GM12878 (cell line): ENCODE results near the gene MCOLN3. TPM values are rescaled to one million over a fixed set of nuclear protein-coding genes. Genes with fewer than 3 reads are reported as not detected.

Experiments
- ATAC-seq: fragments of 200-7000 bp; cut with Tn5 transposase; 3 replicates; pipeline ENCODE4 v1.9.1; 2020; ENCODE audit warnings: mild to moderate bottlenecking, moderate library complexity
- BruUV-seq: library from RNA; stranded (reverse); fragments of 400-500 nt; replicated peaks from 2 replicates; lab custom pipeline; 2021; lab: Mats Ljungman, UMichigan
- CTCF ChIA-PET: fragments of 300-600 bp; sonication (Branson Sonifier 250); formaldehyde crosslinking; extraction: SDS; loops from one replicate; lab custom pipeline; 2021; ENCODE audit warnings: inconsistent platforms; lab: Yijun Ruan, JAX
- POLR2A ChIA-PET: fragments of 350-600 bp; formaldehyde crosslinking; extraction: SDS; loops from one replicate; lab custom pipeline; 2021; ENCODE audit warnings: inconsistent platforms; lab: Charles Lee
- RAD21 ChIA-PET: fragments of 300-600 bp; sonication (Branson Sonifier 250); formaldehyde crosslinking; loops from one replicate; lab custom pipeline; 2023; ENCODE audit warnings: antibody characterized with exemption; ENCODE audit not compliant: unreplicated experiment; lab: Charles Lee
- SMC1A ChIA-PET: fragments of 300-600 bp; sonication (Branson Sonifier 250); formaldehyde crosslinking; loops from one replicate; lab custom pipeline; 2023; ENCODE audit not compliant: unreplicated experiment, uncharacterized antibody; lab: Charles Lee
- DNase-seq: peaks from one replicate; pipeline ENCODE4 v3.0.0-alpha.2; 2011; ENCODE audit warnings: low read depth, low spot score
- FAIRE-seq: peaks from 3 replicates; lab custom pipeline; 2011; peaks lifted over from hg19 to GRCh38; lab: Jason Lieb, UNC
- H2AFZ ChIP-seq: 2 replicates; pipeline ENCODE4 v1.6.0; 2011; ENCODE audit warnings: low read depth, low read length, control low read depth; ENCODE audit not compliant: control insufficient read depth
- H3K27ac ChIP-seq: 2 replicates; pipeline ENCODE4 v1.5.1; 2011; ENCODE audit warnings: control low read depth; ENCODE audit not compliant: control insufficient read depth, insufficient read depth
- H3K27me3 ChIP-seq, 2 experiments: replicated peaks in 1 of 2; 2 replicates each; pipeline versions ENCODE4 v1.6.0 to v1.6.1; 2011; ENCODE audit warnings: low read length in 1 of 2; ENCODE audit not compliant: control insufficient read depth in 2 of 2, insufficient read depth in 2 of 2
- H3K36me3 ChIP-seq, 2 experiments: 2 replicates each; pipeline ENCODE4 v1.5.1; 2011; ENCODE audit warnings: low read length in 1 of 2; ENCODE audit not compliant: control insufficient read depth in 2 of 2, insufficient read depth in 2 of 2
- H3K4me1 ChIP-seq: 2 replicates; pipeline ENCODE4 v1.6.1; 2011; ENCODE audit warnings: mild to moderate bottlenecking, low read length, moderate library complexity, mixed read lengths; ENCODE audit not compliant: control insufficient read depth, insufficient read depth
- H3K4me2 ChIP-seq: 2 replicates; pipeline ENCODE4 v1.6.0; 2011; ENCODE audit warnings: control low read depth; ENCODE audit not compliant: control insufficient read depth, insufficient read depth
- H3K4me3 ChIP-seq: fragments of 200-600 bp; sonication (generic); 2 replicates; pipeline ENCODE4 v1.5.1; 2016
- H3K79me2 ChIP-seq: 2 replicates; pipeline ENCODE4 v1.6.0; 2011; ENCODE audit warnings: low read length; ENCODE audit not compliant: control insufficient read depth, insufficient read depth
- H3K9ac ChIP-seq: 2 replicates; pipeline ENCODE4 v1.8.0; 2011; ENCODE audit warnings: low read length, control low read depth, mixed read lengths; ENCODE audit not compliant: control insufficient read depth, insufficient read depth
- H3K9me3 ChIP-seq: replicated peaks from 3 replicates; pipeline ENCODE4 v1.5.1; 2011; ENCODE audit warnings: mild to moderate bottlenecking, low read length; ENCODE audit not compliant: control insufficient read depth, insufficient read depth
- H4K20me1 ChIP-seq: 2 replicates; pipeline ENCODE4 v1.6.0; 2011; ENCODE audit not compliant: control insufficient read depth, insufficient read depth
- ASH2L ChIP-seq: fragments of 300-600, 200-600 bp; sonication (generic); IDR thresholded peaks from 2 replicates; pipeline ENCODE4 v1.6.1; 2017; ENCODE audit warnings: low read depth, mild to moderate bottlenecking, borderline replicate concordance
- BACH1 ChIP-seq: fragments of 450-650 bp; IDR thresholded peaks from 2 replicates; pipeline ENCODE4 v1.6.1; 2017; ENCODE audit warnings: mild to moderate bottlenecking, borderline replicate concordance
- BHLHE40 ChIP-seq, 2 experiments: fragments of 450-650 bp in 1 of 2; IDR thresholded peaks; 2 replicates each; pipeline ENCODE4 v1.6.1; 2011 to 2017; ENCODE audit warnings: low read depth in 2 of 2, borderline replicate concordance in 1 of 2, improper control_type of control experiment in 1 of 2, low read length in 1 of 2, mild to moderate bottlenecking in 1 of 2
- BMI1 ChIP-seq: fragments of 450-650 bp; IDR thresholded peaks from 2 replicates; pipeline ENCODE4 v1.6.1; 2016; ENCODE audit warnings: mild to moderate bottlenecking, moderate library complexity, borderline replicate concordance
- FOXK2 ChIP-seq: fragments of 450-650 bp; IDR thresholded peaks from 2 replicates; pipeline ENCODE4 v1.6.1; 2017; ENCODE audit warnings: mild to moderate bottlenecking, moderate library complexity
- KAT2A ChIP-seq: conservative IDR thresholded peaks from 2 replicates; pipeline ENCODE4 v1.6.1; 2011; ENCODE audit warnings: low read depth, low read length; ENCODE audit not compliant: control insufficient read depth
- LARP7 ChIP-seq: fragments of 450-650 bp; IDR thresholded peaks from 2 replicates; pipeline ENCODE4 v1.6.1; 2017; ENCODE audit warnings: mild to moderate bottlenecking
- NKRF ChIP-seq: fragments of 450-650 bp; conservative IDR thresholded peaks from 2 replicates; pipeline ENCODE4 v1.6.1; 2017; ENCODE audit warnings: mild to moderate bottlenecking, moderate library complexity
- POLR2AphosphoS2 ChIP-seq: IDR thresholded peaks from 2 replicates; pipeline ENCODE4 v1.6.1; 2011; ENCODE audit warnings: low read depth, mild to moderate bottlenecking, low read length, improper control_type of control experiment, moderate library complexity
- SIN3A ChIP-seq: IDR thresholded peaks from 2 replicates; pipeline ENCODE4 v1.6.1; 2012; ENCODE audit warnings: low read depth, low read length, improper control_type of control experiment
- SREBF1 ChIP-seq: IDR thresholded peaks from 2 replicates; pipeline ENCODE4 v1.6.1; 2012; ENCODE audit warnings: mild to moderate bottlenecking, low read length
- STAT3 ChIP-seq: IDR thresholded peaks from 2 replicates; pipeline ENCODE4 v1.6.1; 2011; ENCODE audit warnings: low read depth, low read length, improper control_type of control experiment
- ZNF217 ChIP-seq: fragments of 450-650 bp; IDR thresholded peaks from 2 replicates; pipeline ENCODE4 v1.6.1; 2017; ENCODE audit warnings: antibody characterized with exemption, mild to moderate bottlenecking
- ZNF687 ChIP-seq: fragments of 450-650 bp; IDR thresholded peaks from 2 replicates; pipeline ENCODE4 v1.6.1; 2017; ENCODE audit warnings: mild to moderate bottlenecking, moderate library complexity
- WGBS: methylation state at CpG from one replicate; pipeline ENCODE4 v1.1.6; 2016; ENCODE audit warnings: low lambda C conversion rate; ENCODE audit not compliant: insufficient replicate concordance, insufficient coverage; ENCODE audit errors: missing lambda C conversion rate; 5-methylcytosine and 5-hydroxymethylcytosine counted together
- in situ Hi-C: fragments of 300-500 bp; cut with MboI; formaldehyde crosslinking; loops from 9 replicates; pipeline ENCODE4 v1.14.3; 2018; ENCODE audit warnings: mixed read lengths
- intact Hi-C: fragments of 100-400 bp; cut with micrococcal nuclease; formaldehyde crosslinking; loops from one replicate; pipeline ENCODE4 v1.14.2; 2022; ENCODE audit not compliant: unreplicated experiment
- polyA plus RNA-seq, 11 experiments: library from polyadenylated mRNA; depleted of rRNA in 4 of 11; unstranded in 6 of 11; stranded (reverse) in 5 of 11; fragments of >200 nt; fragmentation: Nextera tagmentation in 4 of 11; fragmentation: Illumina TruSeq in 1 of 11; extraction: Ambion mirVana in 4 of 11; extraction: Trizol in 1 of 11; gene quantifications; 1 replicate in 1 of 11; 2 replicates in 10 of 11; pipeline versions ENCODE4 v1.2.1 to v1.2.3, GENCODE V29; 2011 to 2016; ENCODE audit warnings: inconsistent platforms in 2 of 11, missing spikeins in 2 of 11, low read depth in 1 of 11
- total RNA-seq, 4 experiments: library from RNA; depleted of rRNA in 3 of 4; stranded (reverse); fragments of >200 nt in 3 of 4; fragmentation: Illumina TruSeq in 1 of 4; extraction: Trizol in 1 of 4; gene quantifications; 2 replicates each; pipeline versions ENCODE4 v1.2.1 to v1.2.3, GENCODE V29; 2013 to 2021

The MCOLN3 gene
- total and polyA plus RNA-seq, 10 of the 15 experiments (the other 5 are each of a cell fraction or from before 2014, with no cell fraction given) = 0.48 to 7.4 (median 3.8) TPM

GRCh38 chr1:85049735-85050166 lies 1.5 kb upstream of the MCOLN3 start:
- CTCF ChIA-PET = interaction anchor here (0.6 to 1.3 kb wide), 3 partner anchors 93 to 105 kb away, joined by 3 to 4 read pairs (median 3); no protein-coding TSS in a partner anchor
- RAD21 ChIA-PET = no interaction called here
- in situ Hi-C loops (no loop called here), intact Hi-C loops (no loop called here)
- DNase-seq (no peak), ATAC-seq (no peak), FAIRE-seq (no peak)
- no TSS peak for BruUV-seq
- WGBS = 42% methylated on average over 11 of the region's 11 CpGs
- Histone ChIP-seq H2AFZ (no peak overlapping the region), H3K9me3 (no peaks in the 10 kb centered on the region), H3K79me2 (no peaks in the 10 kb centered on the region), H3K4me2 (no peak overlapping the region), H4K20me1 (no peaks in the 10 kb centered on the region), H3K4me1 (peaks cover 3% of the 10 kb centered on the region; the same call in 1 of the 2 replicates), H3K27ac (no peak overlapping the region), H3K4me3 (no peak overlapping the region), H3K36me3 (no peaks in the 10 kb centered on the region), H3K27me3 (peaks cover 0 to 2% of the 10 kb centered on the region in 2 experiments; a peak in 2 of 4 replicates), H3K9ac (no peak overlapping the region)
- no peak for TF ChIP-seq KAT2A
- TF ChIP-seq BHLHE40 (IDR thresholded peaks at IDR 0.05; ENCODE audit: borderline replicate concordance in 1 of 2, low read depth in 2 of 2, low read length in 1 of 2) = no peak
- no peak for TF ChIP-seq ASH2L
- no peak for TF ChIP-seq STAT3
- TF ChIP-seq LARP7 = no peak
- no peak for TF ChIP-seq FOXK2
- TF ChIP-seq SIN3A = no peak
- TF ChIP-seq POLR2AphosphoS2 = no peak
- TF ChIP-seq BACH1 = no peak
- no peak for TF ChIP-seq ZNF687
- TF ChIP-seq NKRF = no peak
- TF ChIP-seq SREBF1 = no peak
- no peak for TF ChIP-seq BMI1
- TF ChIP-seq ZNF217 = no peak
- POLR2A ChIA-PET = no interaction called here
- SMC1A ChIA-PET = interaction anchor here (0.6 kb wide), 1 partner anchor 618 kb away, joined by 3 read pairs; no protein-coding TSS in a partner anchor
